HG03108 (cell line): ENCODE results near the gene DNAI1.

ENCODE experiments used
- ATAC-seq: cut with Tn5 transposase; IDR thresholded peaks from one replicate; pipeline ENCODE4 v1.9.1; 2021; ENCODE audit warnings: moderate library complexity; ENCODE audit not compliant: unreplicated experiment

The DNAI1 gene

DNA sequence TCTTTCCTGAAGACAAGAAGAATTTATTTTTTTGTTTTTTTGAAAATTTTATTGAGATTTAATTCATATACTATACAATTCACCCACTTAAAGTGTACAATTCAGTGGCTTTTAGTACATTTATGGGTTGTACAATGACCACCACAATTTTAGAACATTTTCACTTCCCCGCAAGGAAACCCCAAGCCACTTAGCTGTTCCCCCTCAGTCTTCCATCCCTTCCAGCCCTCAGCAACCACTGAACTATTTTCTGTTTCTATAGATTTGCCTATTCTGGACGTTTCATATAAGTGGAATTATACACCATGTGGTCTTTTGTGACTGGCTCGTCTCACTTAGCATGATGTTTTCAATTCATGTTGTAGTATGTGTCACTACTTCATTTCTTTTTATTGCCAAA, 28.0 kb downstream of the DNAI1 start:
- no peak for ATAC-seq

DNA sequence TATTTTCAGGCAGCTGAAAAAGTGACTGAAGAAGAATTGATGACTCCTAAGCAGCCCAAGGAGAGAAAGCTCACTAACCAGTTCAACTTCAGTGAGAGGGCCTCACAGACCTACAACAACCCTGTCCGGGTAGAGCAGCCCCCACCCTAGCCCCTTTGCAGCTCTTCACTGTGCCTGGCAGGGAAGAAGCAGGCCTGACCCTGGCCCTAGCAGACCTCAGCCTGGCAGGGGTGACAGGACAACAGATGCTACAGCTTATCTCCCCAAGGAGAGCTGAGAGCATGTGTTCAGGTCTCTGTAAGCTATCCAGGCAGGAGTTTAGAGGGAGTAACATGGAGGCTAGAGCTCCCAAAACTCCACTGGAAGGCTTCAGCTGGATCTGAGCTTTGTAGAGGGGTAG, 31.8 kb downstream of the DNAI1 start:
- ATAC-seq = no peak

DNA sequence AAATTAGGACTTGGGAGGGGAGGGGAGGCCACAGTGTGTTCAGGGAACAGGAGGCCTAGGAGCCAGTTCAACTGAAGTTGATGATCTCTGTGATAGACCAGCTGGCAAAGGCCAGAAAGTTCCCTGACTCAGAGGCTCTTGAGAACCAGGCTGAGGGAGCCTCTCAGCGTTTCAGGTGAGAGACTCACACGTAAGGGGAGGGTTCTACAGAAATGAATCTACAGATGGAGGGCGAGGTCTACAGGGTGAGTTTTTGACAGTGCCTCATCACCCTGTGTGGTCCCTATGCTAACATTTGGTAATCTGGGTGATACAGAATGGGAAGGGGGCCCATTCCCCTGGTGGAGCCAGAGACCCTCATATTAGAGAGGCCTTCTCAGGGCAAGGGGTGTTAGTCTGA, 32.2 kb downstream of the DNAI1 start:
- no peak for ATAC-seq

DNA sequence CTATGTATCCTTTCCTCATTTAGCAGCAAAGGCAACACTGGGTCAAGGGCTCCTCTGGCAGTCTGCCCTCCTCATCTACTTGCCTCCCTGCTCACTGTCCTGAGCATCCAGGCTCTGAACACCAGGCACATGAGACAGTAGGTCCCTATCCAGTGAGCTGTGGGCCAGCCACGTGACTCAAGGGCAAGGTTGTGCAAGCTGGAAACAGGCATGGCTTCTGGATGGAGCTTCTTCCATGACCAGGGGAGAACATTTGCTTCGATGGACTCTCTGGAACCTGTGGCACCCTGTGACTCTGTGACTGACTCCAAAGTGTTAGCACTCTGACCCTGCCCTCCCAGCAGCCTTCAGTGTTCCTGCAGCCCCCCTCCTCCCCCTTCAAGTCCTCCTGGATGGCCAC, 33.0 kb downstream of the DNAI1 start:
- no peak for ATAC-seq

DNA sequence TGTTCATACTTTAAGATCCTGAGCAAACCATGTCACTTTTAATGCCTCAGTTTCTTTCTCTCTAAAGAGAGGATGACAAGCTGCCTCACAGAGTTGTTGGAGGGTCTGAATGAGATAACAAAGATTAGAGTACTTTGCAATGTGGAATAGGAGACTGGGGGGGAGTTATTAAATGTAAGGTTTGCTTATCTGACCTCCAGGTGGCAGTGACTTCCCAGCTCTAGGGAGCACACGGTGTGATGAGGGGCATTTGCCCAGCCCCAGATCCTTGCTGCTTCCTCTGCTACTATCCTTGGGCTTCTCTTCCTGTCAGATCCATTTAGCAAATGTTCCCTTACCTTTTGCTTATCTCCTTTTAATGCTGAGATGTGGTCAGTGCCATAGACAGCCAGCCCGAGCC, 33.4 kb downstream of the DNAI1 start:
- no peak for ATAC-seq

DNA sequence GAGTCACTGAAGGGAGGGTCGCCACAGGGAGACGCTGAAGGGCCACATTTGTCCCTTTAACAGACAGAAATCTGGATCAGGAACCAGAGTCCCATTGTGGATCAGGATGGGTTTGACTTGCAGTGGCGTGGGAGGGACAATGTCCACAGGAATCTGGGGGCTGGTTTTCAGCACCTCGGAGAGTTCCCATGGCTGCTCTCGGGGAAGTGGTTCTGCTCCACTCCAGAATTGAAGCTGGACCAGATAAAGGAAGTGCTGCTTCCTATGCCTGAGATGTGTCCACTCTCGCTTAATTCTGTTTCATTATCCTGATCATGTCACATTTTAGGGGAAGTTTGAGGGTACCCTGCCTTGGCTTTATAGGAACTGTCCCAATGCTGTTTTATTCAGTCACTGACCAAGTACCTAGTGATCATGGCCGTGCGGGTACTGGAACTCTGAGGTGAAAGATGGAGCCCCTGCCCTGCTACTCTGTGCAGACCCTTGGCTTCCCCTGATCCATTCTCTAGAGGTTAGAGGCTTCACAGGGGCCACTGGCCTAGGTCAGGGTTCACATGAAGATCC, 35.4 kb downstream of the DNAI1 start:
- no peak for ATAC-seq

DNA sequence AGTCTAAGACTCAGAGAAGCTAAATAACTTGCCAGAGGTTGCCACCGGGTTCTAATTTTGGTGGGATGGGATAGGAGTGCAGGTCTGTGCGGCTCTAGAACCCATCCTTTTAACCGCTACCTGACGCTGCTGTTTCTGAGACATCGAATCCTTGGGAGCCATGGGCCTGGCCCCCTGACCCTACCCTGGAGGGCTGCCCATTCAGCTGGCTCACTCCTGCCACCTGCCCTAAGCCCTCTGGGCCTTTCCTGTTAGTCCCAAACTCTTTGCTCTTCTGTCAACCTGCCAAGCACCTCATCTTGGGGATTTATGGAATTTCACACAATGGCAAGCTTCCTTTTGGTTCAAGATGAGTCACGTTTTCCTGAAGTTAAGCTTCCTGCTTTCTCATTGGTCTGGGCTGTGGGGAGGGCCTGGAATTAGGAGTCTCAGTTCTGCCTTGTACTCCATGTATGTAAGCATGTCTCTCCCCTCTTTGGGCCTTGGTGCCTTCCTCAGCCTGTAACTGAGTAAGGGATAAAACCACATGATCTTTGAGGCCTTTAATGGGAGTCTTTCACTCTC, 37.6 kb downstream of the DNAI1 start:
- no peak for ATAC-seq

DNA sequence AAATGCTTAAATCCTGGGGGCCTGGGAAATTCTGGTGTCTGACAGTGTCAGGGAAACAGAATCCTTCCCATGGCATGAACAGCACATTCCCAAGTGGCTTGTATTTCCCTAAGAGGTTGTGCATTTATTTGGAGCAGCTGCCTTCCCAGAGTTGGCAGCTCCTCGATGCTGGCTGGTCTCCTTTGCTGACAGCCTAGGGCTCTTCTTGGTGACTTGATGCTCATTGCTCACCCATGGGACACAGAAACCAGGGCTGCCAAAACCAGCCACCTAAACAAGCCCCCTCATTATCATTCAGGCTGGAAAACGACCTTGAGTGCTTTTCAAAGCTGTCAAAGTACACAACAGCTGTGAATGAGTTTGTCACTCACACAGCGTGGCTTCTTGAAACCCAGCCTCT, 39.9 kb downstream of the DNAI1 start:
- no peak for ATAC-seq

DNA sequence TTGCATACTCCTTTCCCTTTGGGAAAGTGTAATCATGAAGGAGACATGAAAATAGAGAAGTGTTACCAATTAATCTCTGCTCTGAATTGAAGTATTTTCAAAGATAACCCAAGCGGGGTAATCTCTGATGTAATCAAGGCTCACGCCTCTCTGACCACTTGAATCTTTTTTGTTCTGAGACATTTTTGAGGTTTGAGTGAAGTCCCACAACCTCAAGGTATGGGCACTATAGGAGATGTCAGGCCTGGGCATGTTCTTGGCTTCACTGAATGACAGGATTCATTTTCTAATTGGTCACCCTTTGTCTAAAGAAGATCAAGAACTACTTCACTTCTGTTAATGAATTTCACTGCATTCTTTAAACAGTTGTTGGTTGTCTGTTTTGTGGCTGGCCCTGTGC, 40.5 kb downstream of the DNAI1 start:
- no peak for ATAC-seq

DNA sequence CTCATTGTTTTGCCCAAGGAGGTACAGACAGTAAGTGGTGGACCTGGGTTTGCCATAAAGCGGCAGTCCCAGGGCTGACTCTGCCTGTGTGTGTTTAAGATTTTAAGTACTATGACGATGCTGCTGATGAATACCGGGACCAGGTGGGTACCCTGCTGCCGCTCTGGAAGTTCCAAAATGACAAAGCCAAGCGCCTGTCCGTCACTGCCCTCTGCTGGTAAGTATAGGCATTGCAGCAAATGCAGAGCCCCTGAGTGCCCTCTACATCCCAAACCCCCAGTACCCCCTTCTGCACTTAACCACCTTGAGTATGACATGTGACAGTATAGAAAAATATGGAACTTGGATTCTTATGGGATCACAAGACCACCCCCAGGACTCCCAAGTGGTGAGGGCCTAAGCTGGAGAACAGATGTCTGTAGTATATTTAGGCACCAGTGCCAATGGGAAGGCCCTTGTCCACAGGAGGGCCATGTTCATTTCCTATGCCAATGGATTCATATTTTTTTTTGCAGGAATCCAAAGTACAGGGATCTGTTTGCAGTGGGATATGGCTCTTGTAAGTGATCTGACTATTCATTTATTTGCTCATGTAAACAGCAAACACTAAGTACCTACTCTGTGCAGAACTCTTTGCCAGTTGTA, 42.1 kb downstream of the DNAI1 start:
- ATAC-seq = no peak

DNA sequence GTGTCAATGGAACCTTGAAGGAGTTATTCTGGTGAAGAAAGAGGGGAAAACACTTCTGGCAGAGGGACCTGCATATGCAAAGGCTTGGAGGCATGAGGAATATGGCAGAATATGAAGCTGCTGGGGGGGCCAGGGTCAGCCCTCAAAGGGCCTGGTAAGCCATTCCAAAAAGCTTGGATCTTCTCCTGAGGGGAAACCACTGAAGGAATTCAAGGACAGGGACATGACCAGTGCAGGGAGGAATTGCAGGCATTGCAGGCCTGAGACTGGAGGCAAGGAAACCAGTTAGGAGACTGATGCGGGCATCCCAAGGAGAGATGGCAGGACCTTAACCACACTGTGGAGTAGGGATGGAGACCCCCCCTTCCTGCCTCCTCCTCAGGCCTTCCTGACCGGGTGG, 42.8 kb downstream of the DNAI1 start:
- ATAC-seq = no peak

DNA sequence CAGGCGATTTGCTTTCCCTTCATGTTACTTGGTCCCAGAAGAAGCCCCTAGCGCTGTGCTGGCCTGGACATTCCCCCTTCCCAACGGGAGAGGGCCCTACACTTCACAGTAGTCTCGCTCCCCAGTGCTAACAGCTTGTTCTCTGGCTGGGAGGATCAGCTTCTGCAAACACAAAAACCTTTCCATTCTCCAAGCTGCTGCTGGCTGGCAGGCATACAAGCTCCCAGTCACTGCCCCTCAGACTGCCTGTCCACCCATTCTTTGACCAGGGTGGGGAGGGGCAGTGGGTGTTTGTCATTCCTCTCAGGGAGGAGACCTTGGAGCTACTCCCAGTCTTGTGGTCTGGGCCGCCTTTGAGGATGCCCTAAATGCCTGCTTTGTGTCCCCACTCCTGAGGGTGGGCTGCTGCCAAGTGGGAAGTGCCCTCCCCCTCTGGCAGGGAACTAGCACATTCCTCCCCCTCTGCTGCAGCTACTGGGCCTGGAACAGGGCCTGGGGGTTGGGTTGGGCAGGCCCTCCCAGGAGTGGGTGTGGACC, 43.4 kb downstream of the DNAI1 start:
- no peak for ATAC-seq

DNA sequence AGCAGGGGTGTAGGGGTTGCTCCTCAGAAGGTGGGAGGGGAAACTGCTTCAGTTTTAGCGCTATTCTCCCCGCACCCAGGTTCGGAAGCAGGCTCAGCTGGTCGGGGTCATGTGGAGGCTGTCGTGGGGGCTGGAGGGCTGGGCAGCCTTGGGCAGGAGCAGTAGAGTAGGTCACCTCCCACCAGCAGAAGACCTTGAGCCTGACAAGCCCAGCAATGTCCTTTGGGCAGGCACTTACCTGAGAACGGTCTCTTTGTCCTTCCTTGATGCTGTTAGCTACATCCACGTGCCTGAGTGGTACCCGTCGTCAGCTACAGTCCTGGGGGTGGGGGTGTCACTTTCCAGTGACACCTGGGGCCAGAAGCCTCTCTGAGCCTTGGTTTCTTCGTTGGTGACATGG, 43.9 kb downstream of the DNAI1 start:
- no peak for ATAC-seq

DNA sequence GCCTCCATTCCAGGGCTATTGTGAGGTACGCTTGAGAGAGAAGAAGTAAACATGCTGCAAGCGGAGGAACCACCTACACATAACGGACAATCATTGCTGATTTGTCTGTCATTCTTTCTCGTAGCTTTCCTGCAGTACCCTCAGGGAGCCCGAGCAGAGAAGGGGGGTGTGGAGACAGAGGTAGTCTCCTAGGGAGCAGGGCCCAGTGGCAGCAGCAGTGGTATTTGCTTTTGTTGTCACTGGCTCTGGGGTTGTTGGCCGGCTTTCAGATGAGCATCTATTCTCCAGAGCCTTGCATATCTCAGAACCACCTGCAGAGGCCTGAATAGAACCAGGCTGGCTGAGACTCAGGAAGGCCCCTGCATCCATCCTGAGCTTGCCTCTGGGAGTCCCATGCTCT, 44.3 kb downstream of the DNAI1 start:
- no peak for ATAC-seq

DNA sequence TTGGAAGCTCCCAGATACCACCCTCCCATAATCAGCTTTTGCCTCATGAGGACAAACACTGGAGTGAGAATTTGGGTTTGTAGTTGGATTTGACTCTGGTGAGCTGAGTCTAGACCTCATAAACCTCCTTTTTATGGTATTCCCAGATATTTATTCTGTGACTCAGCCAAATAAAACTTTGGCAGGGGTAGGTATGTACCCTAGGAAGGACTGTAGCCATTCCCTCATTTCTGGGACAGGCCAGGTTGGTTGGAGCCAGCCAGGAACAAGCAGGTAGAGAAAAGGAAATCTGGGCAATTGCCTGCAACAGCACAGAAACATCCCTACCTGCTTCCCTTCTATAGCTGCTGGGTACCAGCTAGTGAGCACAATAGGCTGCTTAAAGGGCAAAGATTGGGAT, 44.8 kb downstream of the DNAI1 start:
- ATAC-seq = no peak

DNA sequence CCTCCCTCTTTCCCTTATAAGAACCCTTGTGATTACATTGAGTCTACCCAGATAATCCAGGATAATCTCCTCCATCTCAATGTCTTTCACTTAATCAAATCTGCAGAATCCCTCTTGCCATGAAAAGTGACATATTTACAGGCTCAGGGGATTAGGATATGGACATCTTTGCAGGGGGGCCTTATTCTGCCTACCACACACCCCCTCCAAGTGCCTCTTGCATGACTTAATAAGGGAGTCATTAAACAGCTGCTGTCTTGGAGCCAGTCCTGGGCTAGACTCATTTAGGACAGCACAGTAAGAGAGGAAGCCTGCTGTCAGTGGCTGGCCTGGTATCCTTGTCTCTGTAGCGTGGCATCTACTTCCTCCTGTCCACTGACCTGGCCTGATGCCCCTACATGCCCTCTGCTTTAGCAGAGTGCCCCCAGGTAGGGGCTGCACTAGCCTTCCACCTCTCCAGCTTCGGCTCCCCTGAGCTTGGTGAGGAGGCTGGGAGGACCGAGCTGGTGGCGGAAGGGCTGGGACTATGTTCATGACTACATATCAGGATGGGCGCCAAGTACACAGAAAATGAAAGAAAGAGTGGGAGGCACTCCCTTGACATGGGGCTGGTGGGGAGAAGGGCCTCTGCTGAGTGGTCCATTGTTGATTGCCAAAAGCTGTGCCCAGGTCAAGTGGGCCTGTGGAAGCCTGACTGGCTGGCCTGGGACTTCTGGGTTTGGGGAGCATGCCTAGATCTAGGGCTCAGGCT, 46.9 kb downstream of the DNAI1 start:
- ATAC-seq = no peak

DNA sequence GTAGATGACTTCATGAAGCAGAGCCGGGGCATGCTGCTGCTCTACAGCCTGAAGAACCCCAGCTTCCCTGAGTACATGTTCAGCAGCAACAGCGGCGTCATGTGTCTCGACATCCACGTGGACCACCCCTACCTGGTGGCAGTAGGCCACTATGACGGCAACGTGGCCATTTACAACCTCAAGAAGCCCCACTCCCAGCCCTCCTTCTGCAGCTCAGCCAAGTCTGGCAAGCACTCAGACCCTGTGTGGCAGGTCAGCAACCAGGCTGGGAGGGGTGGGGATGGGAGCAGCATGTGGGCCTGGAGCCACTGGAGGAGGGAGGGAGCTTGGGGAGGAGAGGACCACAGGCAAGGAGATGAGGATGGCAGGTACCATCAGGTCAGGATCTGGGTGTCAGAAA, 48.0 kb downstream of the DNAI1 start:
- no peak for ATAC-seq

DNA sequence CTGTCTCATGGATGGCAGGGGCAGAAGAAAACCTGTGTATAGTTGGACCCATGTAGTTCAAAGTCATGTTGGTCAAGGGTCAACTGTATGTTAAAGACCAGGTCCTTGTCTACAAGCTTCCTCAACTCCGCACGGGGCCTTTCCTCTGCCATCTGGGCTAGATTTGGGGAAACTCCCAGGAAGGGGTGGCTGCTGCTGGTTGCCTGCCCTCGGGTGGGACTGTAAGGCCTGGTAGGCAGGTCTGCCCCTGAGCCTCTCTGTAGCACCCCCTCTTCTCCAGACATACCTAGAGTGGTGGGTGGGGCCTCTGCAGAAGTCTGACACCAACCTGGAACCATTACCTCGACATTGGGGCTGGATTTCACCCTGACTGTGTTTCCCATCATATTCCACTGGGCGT, 49.0 kb downstream of the DNAI1 start:
- ATAC-seq = no peak

DNA sequence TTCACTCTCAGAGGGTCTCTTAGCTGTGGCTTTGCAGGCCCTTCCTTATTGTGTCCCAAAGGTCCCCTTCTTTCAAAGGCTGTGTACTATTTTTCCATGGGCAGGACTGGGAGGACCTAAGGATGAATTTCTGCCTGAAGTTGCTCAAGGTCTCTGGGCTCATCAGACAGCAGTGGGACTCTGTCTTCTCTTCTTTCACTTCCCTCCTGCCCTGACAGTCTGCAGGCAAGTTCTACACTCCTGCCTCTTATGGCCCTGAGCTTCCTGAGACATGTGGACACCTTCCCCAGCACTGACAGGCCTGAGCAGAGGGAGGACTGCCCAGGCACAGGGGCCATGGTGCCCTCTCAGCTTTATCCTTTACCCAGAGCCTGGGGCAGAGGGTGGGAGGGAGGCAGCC, 49.4 kb downstream of the DNAI1 start:
- ATAC-seq = no peak

DNA sequence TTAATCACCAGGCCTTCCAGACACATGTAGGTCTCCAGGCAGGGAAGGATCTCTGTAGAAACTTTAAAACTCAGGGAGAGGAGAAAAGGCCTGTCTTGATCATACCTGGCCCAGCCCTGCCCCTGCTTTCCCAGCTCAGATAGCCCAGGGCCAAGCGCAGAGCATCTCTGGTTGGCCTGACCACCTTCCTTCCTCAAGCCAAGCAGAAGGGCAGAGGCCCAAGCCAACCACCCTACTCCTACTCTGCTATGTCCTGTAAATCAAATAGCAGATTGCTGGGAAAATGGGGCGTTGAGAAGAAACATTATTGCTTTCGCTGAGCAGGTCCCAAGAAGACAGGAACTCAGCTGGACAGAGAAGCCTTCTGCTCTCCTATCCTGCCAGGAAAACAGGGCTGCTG, 49.9 kb downstream of the DNAI1 start:
- ATAC-seq = no peak

DNA sequence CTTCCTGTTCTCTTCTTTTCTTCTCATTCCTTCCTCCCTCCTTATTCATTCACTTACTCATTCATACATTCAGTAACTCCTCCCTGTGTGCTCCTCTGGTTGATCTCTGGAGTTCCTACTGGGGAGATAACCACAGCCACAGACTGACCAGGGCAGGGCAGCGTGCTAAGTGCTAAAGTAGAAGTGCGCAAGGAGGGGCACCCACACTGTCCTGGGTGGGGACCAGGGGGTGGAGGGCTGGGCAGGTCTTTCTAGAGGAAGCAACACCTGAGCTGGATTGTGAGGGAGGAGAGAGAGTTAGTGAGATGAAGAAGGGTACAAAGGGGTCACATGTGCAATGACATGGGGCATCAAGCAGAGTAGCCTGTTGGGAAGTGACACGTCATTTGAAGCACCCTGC, 50.3 kb downstream of the DNAI1 start:
- ATAC-seq = no peak
